NT2/D1 (cell line): ENCODE data around the gene TECPR2.

Experiments used
- DNase-seq: peaks from one replicate; pipeline ENCODE4 v3.0.0-alpha.2; 2011; ENCODE audit warnings: low read depth, low spot score
- H3K27me3 ChIP-seq: 2 replicates; pipeline ENCODE4 v1.6.0; 2011; ENCODE audit warnings: mild to moderate bottlenecking; ENCODE audit not compliant: insufficient read length, insufficient read depth
- H3K36me3 ChIP-seq: 2 replicates; pipeline ENCODE4 v1.6.1; 2011; ENCODE audit warnings: mild to moderate bottlenecking, low read length, mixed read lengths; ENCODE audit not compliant: insufficient read depth, insufficient read length
- H3K4me1 ChIP-seq: 2 replicates; pipeline ENCODE4 v1.5.1; 2011; ENCODE audit not compliant: insufficient read depth, insufficient read length
- H3K4me3 ChIP-seq: 2 replicates; pipeline ENCODE4 v1.5.1; 2011; ENCODE audit warnings: low read depth; ENCODE audit not compliant: insufficient read length
- H3K9ac ChIP-seq: 2 replicates; pipeline ENCODE4 v1.6.0; 2011; ENCODE audit warnings: low read depth; ENCODE audit not compliant: insufficient read length
- H3K9me3 ChIP-seq: 2 replicates; pipeline ENCODE4 v1.5.1; 2011; ENCODE audit warnings: mild to moderate bottlenecking, low read length; ENCODE audit not compliant: insufficient read depth
- SUZ12 ChIP-seq: IDR thresholded peaks from 2 replicates; pipeline ENCODE4 v1.6.1; 2011; ENCODE audit not compliant: insufficient read length, insufficient read depth; ENCODE audit errors: extremely low read depth
- YY1 ChIP-seq: IDR thresholded peaks from 2 replicates; pipeline ENCODE4 v1.6.1; 2011; ENCODE audit not compliant: insufficient read length, insufficient read depth
- ZNF274 ChIP-seq: IDR thresholded peaks from 2 replicates; pipeline ENCODE4 v1.6.1; 2011; ENCODE audit warnings: mild to moderate bottlenecking, low read depth, low read length

TECPR2 gene

DNA sequence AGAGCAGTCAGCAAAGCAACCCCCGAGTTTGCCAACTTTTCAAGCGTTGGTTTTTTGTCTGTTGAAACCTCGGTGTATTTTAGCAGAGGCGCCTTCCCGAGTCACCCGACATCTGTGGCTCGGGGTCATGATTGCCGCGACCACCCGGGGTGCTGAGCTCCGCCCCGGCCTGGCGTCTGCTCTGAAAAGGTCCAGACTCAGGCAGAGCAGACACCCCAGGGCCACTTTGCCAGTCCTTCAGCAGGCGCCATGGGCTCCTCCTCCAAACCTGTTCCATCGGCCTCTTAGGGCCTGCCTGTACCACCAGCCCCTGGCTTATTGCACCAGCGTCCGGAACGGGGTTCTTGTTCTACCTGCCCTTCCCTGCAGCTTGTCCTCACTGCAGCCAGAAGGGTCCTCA, 127.7 kb downstream of the TECPR2 start:
- Histone ChIP-seq H3K36me3 (no peaks in the 10 kb centered on the region), H3K4me3 (no peak overlapping the region), H3K27me3 (no peaks in the 10 kb centered on the region), H3K9me3 (no peaks in the 10 kb centered on the region), H3K9ac (no peak overlapping the region), H3K4me1 (no peaks in the 10 kb centered on the region)
- DNase-seq = no peak
- TF ChIP-seq SUZ12 (no peak), ZNF274 (no peak), YY1 (no peak)

DNA sequence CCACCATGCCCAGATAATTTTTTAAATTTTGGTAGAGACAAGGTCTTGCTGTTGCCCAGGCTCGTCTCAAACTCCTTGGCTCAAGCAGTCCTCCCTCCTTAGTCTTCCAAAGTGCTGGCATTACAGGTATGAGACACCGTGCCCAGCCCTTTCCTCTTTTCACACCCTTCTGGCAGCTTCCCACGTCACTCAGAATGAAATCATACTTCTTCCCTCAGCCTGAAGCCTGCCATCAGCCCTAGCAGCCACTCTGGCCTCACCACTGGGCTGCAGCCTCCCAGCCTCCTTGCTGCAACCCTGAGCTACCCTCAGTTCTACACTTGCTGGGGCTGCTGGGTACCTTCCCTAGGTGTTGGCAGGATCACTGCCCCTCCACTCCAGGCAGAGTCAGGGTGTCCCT, 128.6 kb downstream of the TECPR2 start:
- Histone ChIP-seq H3K9me3 (no peaks in the 10 kb centered on the region), H3K4me3 (no peak overlapping the region), H3K4me1 (no peaks in the 10 kb centered on the region), H3K36me3 (no peaks in the 10 kb centered on the region), H3K9ac (no peak overlapping the region), H3K27me3 (no peaks in the 10 kb centered on the region)
- TF ChIP-seq SUZ12 (no peak), YY1 (no peak), ZNF274 (no peak)
- no peak for DNase-seq

DNA sequence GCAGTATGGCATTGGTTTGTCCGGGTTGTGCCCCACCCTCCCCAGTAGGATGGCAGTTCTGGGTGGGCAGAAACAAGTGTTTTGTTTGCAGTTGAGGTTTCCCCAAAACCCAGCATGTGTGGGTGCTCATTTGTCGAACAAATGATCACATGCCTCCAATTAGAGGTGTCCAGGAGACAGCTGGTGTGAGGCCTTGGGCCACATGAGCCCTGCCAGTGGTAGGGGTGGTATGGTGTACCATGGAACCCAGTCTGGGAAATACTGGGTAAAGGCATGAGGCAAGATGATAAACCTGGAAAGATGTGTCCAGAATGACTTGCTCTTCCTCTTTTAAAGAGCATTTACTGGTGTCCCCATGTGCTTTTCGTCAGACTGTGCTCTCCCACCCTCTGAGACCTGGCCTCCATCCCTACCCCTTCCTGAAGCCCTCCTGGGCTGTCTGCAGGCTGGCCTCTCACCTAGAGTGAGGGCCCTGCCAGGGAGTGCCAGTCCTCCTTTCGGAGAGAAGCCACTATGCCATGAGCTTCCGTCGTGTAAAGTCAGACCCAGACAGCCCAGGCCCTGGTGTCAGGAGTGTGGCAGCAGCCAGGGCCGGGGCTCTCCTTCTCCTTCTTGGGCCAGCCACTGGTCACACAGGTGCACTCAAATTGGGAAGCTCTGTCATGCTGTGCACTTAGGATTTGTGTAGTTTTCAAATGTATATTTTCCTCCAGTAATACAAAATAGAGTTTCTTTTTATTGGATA, 129.2 kb downstream of the TECPR2 start:
- no peak overlapping the region for H3K4me3 ChIP-seq
- H3K4me1 ChIP-seq = no peaks in the 10 kb centered on the region
- no peak overlapping the region for H3K9ac ChIP-seq
- no peak for TF ChIP-seq ZNF274
- no peak for TF ChIP-seq SUZ12
- TF ChIP-seq YY1 = no peak
- H3K9me3 ChIP-seq = no peaks in the 10 kb centered on the region
- H3K36me3 ChIP-seq = no peaks in the 10 kb centered on the region
- no peaks in the 10 kb centered on the region for H3K27me3 ChIP-seq
- DNase-seq = no peak

DNA sequence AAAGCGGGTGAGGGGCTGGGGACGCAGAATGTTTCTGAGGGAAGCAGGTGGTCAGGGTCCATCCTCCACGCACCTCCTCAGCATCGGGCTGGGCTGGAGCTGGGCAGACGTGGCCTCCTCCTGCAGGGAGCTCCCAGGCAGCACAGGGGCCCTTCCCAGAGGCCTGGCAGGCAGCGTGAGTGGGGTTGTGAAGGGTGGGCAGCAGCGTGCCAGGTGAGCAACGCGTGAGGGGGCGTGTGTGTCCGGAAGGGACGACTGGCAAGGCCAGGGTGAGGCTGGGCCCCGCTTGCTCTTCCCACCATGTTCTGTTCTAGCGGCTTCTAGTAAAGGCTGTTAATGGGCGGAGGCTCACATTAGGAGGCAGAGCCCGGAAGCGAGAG, 129.8 kb downstream of the TECPR2 start:
- H3K4me1 ChIP-seq = no peaks in the 10 kb centered on the region
- no peak for TF ChIP-seq ZNF274
- TF ChIP-seq YY1 = no peak
- no peak for TF ChIP-seq SUZ12
- no peak overlapping the region for H3K9ac ChIP-seq
- DNase-seq = no peak
- no peaks in the 10 kb centered on the region for H3K36me3 ChIP-seq
- no peak overlapping the region for H3K4me3 ChIP-seq
- no peaks in the 10 kb centered on the region for H3K9me3 ChIP-seq
- no peaks in the 10 kb centered on the region for H3K27me3 ChIP-seq

DNA sequence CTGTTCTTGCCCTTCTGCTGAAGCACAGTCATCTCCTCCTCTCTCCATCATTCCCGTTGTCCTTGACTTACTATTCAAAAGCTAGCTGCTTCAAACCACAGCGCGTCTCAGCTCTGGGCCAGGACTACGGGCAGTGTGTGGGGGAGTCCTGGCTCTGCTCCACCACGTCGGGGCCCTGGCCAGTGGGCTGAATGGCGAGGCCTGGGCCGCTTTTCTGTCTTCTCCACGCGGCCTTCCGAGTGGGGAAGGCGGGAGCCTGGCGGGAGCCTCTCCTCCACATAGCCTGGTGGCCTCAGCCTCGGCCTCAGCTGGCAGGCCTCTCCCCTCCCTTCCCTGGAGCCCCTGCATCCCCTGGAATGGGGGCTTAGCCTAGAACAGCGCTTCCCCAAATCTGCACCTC, 130.4 kb downstream of the TECPR2 start:
- no peak for DNase-seq
- Histone ChIP-seq H3K36me3 (peaks cover under 1% of the 10 kb centered on the region), H3K4me1 (no peaks in the 10 kb centered on the region), H3K4me3 (no peak overlapping the region), H3K9me3 (no peaks in the 10 kb centered on the region), H3K27me3 (no peaks in the 10 kb centered on the region), H3K9ac (no peak overlapping the region)
- TF ChIP-seq YY1 (no peak), ZNF274 (no peak), SUZ12 (no peak)

DNA sequence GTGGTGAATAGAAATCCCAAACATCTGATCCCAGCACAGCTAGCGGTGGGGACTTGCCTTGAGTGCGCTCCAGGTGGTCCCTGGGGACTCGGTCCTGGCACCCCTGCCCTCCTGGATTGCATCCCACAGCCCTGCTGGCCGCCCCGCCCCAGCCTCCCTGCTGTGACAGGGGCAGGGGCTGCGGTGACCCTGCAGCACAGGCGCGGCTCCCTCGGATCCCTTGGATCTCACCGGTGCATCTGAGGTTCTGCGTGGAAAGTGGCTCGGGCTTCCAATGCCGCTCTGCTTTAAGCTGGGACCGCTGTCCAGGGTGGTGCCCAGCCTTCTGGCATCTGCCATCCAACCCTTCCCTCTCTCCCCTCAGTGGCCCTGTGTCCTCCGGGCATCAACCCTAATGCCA, 130.8 kb downstream of the TECPR2 start:
- Histone ChIP-seq H3K36me3 (peaks cover 5% of the 10 kb centered on the region), H3K27me3 (no peaks in the 10 kb centered on the region), H3K9ac (no peak overlapping the region), H3K4me1 (no peaks in the 10 kb centered on the region), H3K9me3 (no peaks in the 10 kb centered on the region), H3K4me3 (no peak overlapping the region)
- TF ChIP-seq SUZ12 (no peak), YY1 (no peak), ZNF274 (no peak)
- DNase-seq = no peak

DNA sequence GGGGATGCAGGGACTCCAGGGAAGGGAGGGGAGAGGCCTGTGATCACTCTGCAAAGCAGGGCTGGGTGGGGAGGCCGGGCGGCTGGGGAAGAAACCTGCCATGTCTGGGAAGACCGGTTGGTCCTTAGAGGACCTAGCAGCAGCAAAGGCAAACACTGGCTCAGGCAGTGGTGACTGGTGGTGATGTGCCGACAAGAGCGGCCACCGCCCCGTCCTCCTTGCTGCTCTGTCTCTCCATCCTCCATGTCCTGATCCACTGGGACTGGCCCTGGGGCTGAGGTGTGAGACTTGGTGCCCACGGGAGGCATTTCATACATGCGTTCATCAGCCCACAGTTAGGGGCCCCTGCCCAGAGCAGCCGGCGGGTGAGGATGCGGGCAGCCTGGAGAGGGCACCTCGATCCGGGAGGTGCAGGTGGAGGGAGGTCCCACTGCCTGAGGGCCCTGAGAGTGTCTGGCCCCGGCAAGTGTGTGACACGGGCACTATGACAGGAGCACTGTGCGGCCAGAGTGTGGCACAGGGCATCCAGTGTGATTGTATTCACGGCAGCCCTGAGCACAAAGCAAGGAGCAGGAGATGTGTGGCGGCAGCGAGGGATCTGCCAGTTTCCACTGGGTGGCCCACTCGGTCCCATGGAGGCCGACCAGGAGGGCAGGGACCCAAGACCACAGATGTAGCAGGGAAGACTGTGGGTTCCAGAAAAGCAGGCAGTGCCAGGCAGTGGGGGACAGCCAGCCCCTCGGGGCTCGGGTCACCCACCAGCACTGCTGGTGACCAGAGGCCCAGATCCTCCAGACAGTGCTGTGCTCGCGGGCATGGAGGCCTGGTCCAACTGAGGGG, 133.0 kb downstream of the TECPR2 start:
- Histone ChIP-seq H3K27me3 (no peaks in the 10 kb centered on the region), H3K4me1 (no peaks in the 10 kb centered on the region), H3K9ac (no peak overlapping the region), H3K9me3 (no peaks in the 10 kb centered on the region), H3K36me3 (peaks cover 12% of the 10 kb centered on the region), H3K4me3 (no peak overlapping the region)
- TF ChIP-seq ZNF274 (no peak), YY1 (no peak), SUZ12 (no peak)
- no peak for DNase-seq
